ENCODE measurements around the gene MSH2.

The MSH2 gene

GRCh38 chr2:47510745-47511144, 107.8 kb downstream of the MSH2 start:
- DNase-seq: no peak

DNA sequence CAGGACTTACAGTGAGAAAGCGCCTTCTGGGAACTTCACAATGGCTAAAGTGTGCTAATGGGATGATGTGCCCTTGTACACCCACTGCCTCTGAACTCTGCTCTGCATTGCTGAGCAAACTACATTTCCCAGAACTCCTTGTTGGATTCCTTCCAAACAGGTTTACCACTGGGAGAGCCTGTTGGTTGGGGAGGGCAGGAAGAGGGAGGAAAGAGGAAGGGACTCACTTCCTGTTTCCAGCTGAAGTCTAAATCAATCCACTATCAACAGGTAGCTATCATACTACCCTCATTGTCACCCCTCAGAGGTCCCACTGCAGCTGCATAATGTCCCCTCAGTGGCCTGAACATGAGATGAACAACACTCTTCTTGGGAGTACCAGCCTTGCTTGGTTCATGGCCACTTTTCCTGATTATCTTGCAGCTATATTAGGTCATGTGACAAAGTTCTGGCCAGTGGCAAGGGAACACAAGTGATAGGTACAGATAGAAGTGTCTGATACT, 109.7 kb downstream of the MSH2 start:
- DNase-seq: no peak

GRCh38 chr2:47513981-47514520, 111.1 kb downstream of the MSH2 start:
- no peak for DNase-seq

DNA sequence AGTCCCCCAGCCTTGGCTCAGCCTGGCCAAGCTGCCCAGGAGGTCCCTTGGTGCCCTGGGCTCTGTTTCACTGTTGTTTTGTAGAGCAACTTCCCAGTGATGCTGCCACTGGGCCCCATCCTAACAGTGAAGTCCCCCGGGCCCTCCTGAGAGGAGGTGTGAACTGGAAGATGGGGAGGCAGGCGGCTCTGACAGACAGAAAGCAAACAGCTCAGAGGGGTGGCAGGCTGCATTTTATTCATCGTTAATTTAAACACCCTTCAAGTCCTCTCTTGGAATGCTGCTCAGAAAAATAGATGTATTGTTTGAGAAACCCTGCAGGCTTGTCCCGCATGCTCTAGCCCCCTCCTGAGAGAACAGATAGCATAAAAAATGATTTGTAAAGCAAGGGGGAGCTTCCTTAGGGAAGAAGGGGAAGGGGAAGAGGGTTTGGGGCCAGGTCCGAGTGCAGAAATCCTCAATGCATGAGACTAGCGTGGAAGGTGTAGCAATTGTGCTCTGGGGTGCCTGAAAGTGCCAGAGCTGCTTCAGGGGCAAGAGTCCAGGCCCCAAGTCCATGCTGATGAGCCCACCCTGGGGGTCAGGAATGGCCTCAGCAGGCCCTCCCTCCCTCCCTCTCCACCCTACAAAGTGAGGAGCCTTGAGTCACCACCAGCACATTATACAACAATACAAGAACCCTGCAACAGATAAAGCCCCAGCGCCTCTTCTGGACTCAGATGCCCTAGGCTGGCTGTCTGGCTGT, 113.6 kb downstream of the MSH2 start:
- no peak for DNase-seq

DNA sequence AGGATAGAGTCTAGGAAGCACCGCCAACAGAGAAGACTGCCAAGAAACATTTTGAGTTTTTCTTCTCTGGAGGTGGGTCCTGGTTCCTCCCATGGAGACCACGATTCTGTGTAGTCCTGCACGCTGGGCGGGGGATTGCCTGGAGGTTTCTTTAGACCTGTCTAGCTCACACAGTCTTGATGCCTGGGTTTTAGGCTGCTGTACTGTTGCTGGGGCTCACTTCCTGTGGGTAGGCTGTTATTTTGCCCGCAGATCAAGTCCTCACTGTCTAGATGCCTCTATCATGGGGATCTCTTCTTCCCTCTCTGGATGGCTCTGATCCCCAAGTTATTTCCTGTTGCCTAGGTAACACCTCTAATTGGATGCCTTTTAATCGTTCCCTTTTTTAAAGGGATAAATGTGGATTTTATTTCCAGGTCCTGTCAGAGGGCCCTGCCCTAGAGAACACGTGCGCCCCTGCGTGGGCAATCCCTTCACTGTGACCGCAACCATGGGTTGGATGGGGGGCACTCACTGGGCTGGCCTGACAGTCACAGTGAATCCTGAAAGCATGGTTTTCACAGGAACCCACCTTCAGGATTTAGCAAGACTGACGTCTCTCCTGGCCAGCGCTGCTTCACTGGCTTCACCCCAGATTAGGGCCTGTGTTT, 115.7 kb downstream of the MSH2 start:
- no peak for DNase-seq

GRCh38 chr2:47519147-47519537, 116.2 kb downstream of the MSH2 start:
- DNase-seq: no peak

DNA sequence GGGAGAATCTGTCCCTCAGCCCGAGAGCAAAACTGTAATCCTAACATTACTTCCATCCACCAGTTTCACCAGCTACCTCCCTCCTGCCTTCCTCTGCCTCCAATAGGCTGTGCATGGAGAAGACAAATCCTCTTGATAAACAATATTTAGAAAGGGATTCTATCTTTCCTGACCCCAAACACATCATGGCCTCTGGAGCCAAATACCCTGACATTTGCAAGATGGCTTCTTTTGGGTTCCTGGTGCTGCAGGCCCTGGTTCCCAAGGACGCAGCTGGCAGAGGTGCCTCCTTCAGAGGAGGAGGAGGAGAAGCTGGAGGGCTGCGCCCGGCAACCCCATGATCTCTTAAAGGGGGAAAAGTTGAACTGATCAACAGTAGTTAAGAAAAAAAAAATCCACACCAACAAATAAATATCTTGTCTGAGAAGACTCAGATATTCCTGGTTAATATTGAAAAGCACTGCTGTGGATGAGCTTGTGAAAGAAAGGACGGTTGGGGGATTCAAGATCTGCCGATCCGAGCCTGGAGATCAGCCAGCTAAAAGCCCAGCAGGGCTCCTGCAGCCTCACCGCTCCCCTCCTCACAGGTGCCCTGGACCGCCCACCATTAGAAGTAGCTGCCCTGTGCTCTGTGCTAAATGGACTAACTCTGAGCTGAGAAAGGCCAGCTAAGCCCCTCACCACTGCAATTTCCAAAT, 116.8 kb downstream of the MSH2 start:
- no peak for DNase-seq

DNA sequence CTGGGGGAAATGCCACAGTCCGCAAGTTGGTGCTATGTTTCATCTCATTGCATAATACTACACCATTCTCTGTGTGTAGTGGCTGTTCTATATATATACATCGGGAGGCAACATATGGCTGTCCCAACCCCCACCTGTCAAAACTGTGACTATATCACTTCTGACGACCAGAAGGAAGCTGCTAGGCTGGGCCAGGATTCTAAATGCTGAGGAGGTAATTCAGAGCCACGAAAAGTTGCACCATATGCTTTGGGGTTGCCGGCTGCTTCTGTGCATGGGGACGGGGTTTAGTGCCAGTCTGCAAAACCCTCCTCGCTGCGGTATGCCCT, 117.3 kb downstream of the MSH2 start:
- DNase-seq: peak; percentile 18

- DNase-seq: peak; percentile 83
Observed at GRCh38 chr2:47520825-47521665, 118.1 kb downstream of the MSH2 start.

- no peak for DNase-seq
Observed at GRCh38 chr2:47521666-47522285, 118.8 kb downstream of the MSH2 start.

- no peak for DNase-seq
Observed at GRCh38 chr2:47525167-47525566, 122.2 kb downstream of the MSH2 start.

- no peak for DNase-seq
Observed at GRCh38 chr2:47528455-47528854, 125.5 kb downstream of the MSH2 start.

GRCh38 chr2:47528874-47529273, 125.9 kb downstream of the MSH2 start:
- no peak for DNase-seq

DNA sequence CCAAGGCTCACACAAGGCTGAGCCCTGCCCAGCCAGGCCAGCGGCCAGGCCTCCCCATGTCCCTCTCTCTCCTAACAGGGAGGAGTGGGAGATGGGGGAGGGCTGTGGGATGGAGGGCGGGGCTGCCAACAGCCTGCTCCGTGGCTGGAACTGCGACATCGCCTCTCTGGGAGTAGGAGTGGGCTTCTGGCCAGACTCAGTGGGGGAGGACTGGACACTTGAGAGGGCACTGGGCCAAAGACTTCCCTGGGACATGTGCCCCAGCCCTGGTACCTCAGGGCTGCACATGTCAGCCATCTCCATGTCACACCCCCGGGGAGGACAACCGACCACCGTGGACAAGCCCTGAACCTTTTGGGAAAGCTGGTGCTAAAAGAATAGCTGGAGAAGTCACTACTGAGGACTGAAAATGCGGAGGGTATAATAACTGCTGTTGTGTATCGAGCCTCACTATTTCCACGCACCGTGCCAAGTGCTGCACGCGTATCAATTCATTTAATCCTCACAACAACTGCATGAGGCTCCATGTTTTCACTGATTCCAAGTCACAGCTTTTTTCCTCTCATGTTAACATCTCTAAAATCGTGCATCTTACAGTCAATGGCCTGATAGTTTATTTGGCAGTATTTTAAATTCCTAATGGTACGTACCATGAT, 127.3 kb downstream of the MSH2 start:
- DNase-seq: no peak

DNA sequence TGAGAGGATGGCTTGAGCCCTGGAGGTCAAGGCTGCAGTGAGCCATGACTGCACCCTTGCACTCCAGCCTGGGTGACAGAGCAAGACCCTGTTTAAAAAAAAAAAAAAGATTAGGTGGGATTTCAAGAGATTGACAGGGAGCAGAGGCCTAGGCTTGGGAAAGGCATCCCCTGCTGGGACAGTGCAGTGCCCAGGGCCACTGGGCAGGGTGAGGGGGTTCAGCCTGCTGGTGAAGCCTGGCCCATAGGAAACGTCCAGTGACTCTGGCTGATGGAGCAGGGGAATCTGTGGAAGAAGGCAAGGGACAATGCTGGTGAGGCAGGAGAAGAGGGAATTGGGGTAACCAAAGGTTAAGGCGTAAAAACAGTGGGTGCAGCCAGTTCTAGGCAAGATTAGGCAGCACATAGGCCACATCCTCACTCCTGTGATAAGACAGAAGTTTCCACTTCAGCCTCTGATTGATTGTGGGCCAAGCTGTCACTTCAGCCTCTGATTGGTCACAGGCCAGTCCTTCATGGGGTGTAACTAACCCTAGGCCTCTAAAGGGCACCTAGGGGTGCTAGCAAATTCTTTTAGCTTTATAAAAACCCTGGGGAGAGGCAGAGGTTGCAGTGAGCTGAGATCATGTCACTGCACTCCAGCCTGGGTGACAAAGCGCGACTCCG, 128.6 kb downstream of the MSH2 start:
- no peak for DNase-seq
